Measurements from ENCODE around the gene MRGPRG. TPM values are rescaled to one million over a fixed set of nuclear protein-coding genes. Genes with fewer than 3 reads are reported as not detected.

The MRGPRG gene
- polyA plus RNA-seq, 3 donors from 2014 or later: not detected

DNA sequence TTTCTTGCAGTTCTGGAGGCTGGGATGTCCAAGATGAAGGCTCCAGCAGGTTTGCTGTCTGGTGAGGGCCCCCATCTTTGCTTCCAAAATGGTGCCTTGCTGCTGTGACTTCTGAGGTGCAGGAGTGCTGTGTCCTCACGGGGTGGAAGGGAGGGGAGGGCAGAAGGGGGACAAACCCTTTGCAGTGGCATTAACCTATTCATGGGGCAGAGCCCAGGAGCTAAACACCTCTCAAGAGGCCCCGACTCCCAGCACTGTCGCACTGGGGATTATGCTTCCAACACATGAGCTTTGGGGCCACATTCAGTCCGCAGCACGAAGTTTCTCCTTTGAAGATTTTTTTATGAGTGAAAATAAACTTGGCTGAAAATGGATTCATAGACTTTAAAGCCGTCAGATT lies 28.0 kb downstream of the MRGPRG start:
- Mint-ChIP-seq H3K4me3 (no peak overlapping the region), H3K36me3 (no peaks in the 10 kb centered on the region), H3K27me3 (ENCODE audit: low read depth in 3 of 3) (peaks cover 5 to 7% (median 7%) of the 10 kb centered on the region in 3 donors), H3K27ac (no peak overlapping the region), H3K9me3 (no peaks in the 10 kb centered on the region), H3K4me1 (no peaks in the 10 kb centered on the region)
- no peak for DNase-seq

DNA sequence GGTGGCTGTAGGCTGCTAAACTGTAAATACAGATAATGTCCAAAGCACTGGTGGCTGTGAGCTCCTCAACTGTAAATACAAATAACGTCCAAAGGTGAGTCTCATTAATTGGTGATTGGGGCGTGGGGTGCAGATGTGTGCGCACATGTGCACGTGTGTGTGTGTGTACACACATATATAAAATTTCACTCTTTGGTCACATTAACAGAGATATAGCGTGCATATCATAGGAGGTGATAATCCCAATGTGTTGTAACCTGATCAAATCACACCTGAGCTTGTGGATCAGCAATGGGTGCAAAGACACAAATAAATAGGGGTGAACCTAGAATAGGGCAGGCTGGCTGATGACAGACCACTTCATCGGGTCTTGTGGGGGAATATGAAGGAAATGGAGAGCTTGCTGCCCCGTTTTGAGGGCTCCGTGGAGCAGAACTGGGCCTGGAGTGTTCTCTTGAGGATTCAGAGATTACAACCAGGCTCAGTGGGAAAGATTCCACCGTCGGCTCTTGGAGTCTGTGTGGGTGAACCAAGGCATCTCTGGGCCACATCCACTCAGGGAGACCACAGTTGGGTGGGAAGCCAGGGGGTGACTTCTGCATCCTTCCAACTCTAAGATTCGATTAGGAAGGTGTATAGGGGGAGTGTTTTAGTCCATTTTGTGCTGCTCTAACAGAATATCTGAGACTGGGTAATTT lies 28.6 kb downstream of the MRGPRG start:
- no peak overlapping the region for H3K27ac Mint-ChIP-seq

DNA sequence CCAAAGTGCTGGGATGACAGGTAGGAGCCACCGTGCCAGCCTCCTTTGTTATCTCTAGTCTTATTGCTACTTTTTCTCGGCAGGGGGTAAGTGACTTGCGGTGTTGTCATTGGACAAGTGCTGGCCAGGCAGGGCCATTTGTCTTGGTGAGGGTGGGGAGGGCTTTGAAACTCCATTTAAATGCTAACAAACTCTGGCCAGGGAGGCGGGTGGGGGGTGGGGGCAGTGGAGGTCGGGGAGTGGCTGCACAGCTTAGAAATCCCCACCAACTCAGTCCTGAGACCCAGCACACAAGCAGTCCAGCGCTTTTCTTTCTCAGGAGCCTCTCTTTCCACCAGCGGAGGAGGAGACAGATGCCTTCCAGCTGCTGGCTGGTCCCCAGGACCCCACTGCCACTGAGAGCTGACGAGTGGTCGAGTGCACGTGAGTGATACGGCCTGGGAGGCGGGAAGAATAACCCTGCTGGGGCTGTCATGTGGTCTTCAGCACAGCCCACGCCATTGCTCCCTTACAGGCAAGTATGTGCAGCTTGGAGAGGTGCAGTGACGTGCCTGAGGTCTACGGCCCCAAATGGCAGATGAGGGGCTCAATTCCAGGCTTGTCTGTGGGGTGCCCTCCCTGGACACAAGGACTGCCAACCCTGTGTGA lies 29.3 kb downstream of the MRGPRG start:
- DNase-seq: no peak
- Mint-ChIP-seq H3K27me3 (ENCODE audit: low read depth in 3 of 3) (peaks cover 5 to 8% (median 7%) of the 10 kb centered on the region in 3 donors), H3K27ac (peak overlapping the region in 1 of 6 donors; percentile 40), H3K9me3 (no peaks in the 10 kb centered on the region), H3K36me3 (no peaks in the 10 kb centered on the region), H3K4me3 (no peak overlapping the region), H3K4me1 (no peaks in the 10 kb centered on the region)

More for the DNA sequence above, 28.6 kb downstream of the MRGPRG start:
- Mint-ChIP-seq H3K4me3 (no peak overlapping the region), H3K9me3 (no peaks in the 10 kb centered on the region), H3K27me3 (ENCODE audit: low read depth in 3 of 3) (peaks cover 5 to 7% (median 7%) of the 10 kb centered on the region in 3 donors), H3K4me1 (no peaks in the 10 kb centered on the region), H3K36me3 (no peaks in the 10 kb centered on the region)
- DNase-seq: no peak

DNA sequence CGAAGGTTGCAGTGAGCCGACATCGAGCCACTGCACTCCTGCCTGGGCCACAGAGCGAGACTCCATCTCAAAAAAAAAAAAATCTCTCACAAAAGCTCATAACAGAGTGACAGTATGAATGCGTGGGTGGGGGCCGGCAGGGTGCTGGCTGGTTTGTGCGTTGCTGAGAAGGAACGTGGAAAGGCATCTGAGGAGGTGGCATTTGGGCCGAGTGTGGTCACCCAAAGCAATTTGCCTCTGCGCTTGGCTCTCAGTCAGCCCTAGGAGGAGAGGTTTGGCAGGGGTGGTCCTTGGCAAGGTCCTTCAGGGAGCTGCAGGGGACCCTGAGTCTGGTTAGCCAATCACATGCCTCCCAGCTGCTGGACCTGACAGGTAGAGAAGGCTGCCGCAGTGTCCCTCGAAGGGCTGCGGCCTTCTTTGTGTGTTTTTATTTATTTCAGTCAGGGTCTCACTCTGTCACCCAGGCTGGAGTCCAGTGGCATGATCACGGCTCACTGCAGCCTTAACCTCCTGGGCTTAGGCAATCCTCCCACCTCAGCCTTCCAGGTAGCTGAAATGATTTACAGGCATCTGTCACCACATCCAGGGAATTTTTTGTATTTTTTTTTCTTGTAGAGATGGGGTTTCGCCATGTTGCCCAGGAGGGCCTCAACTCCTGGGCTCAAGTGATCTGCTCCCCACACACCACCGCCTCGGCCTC lies 30.0 kb downstream of the MRGPRG start:
- no peak for DNase-seq
- H3K4me3 Mint-ChIP-seq: no peak overlapping the region
- no peak overlapping the region for H3K27ac Mint-ChIP-seq

GRCh38 chr11:3186166-3186953 lies 32.3 kb downstream of the MRGPRG start:
- H3K27ac Mint-ChIP-seq: no peak overlapping the region
- no peaks in the 10 kb centered on the region for H3K36me3 Mint-ChIP-seq
- no peak overlapping the region for H3K4me3 Mint-ChIP-seq
- H3K4me1 Mint-ChIP-seq: no peaks in the 10 kb centered on the region
- peaks cover 4 to 9% (median 6%) of the 10 kb centered on the region in 3 donors for H3K27me3 Mint-ChIP-seq (ENCODE audit: low read depth in 3 of 3)
- DNase-seq: no peak
- H3K9me3 Mint-ChIP-seq: no peaks in the 10 kb centered on the region

More for the DNA sequence above, 30.0 kb downstream of the MRGPRG start:
- no peaks in the 10 kb centered on the region for H3K4me1 Mint-ChIP-seq
- H3K27me3 Mint-ChIP-seq (ENCODE audit: low read depth in 3 of 3): peaks cover 5 to 8% (median 7%) of the 10 kb centered on the region in 3 donors
- no peaks in the 10 kb centered on the region for H3K9me3 Mint-ChIP-seq
- no peaks in the 10 kb centered on the region for H3K36me3 Mint-ChIP-seq

- no peaks in the 10 kb centered on the region for H3K36me3 Mint-ChIP-seq
- H3K27ac Mint-ChIP-seq: no peak overlapping the region
- peaks cover 3 to 9% (median 5%) of the 10 kb centered on the region in 3 donors for H3K27me3 Mint-ChIP-seq (ENCODE audit: low read depth in 3 of 3)
- no peak overlapping the region for H3K4me3 Mint-ChIP-seq
- DNase-seq: no peak
- no peaks in the 10 kb centered on the region for H3K9me3 Mint-ChIP-seq
- no peaks in the 10 kb centered on the region for H3K4me1 Mint-ChIP-seq
These were observed 33.8 kb downstream of the MRGPRG start for GRCh38 chr11:3184732-3185347.

DNA sequence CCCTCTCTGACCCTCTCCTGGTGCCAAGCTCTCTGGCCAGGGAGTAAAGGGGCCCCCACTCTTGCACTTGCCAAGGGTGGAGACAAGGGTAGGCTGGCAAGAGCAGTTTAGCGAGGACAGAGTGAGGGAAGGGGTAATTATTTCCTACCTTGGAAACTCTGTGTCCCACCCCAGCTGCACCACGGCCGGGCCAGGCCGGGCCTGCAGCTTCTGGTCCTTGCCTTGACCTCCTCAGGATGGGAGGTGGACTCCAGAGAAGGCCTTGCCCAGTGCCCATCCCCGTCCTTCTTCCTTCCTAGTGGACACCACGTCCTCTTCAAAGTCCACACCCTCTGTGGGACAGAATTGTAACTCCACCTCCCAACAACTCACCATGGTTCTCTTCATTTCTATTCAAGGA lies 35.1 kb downstream of the MRGPRG start:
- no peaks in the 10 kb centered on the region for H3K36me3 Mint-ChIP-seq
- H3K27ac Mint-ChIP-seq: peak overlapping the region in 1 of 6 donors; percentile 70
- no peak for DNase-seq
- no peak overlapping the region for H3K4me3 Mint-ChIP-seq
- no peaks in the 10 kb centered on the region for H3K9me3 Mint-ChIP-seq
- peaks cover 2 to 9% (median 5%) of the 10 kb centered on the region in 3 donors for H3K27me3 Mint-ChIP-seq (ENCODE audit: low read depth in 3 of 3)
- no peaks in the 10 kb centered on the region for H3K4me1 Mint-ChIP-seq

DNA sequence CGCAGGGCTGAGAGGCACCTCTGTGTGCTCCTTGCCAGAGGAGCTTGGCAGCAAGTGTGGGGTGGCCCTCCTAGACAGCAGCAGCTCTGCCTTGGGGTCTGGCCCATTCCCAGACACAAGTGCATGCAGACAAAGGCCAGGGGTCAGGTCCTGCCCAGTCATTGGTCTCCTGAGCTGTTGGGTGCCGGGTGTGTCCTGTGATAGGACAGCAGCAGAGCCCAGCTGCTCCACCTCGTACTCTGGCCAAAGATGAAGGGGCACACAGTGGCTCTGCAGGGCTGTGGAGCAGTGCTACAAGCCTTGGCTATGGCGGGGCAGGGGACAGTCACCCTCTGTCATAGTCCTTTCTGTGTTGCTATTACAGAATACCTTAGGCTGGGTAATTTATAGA lies 36.2 kb downstream of the MRGPRG start:
- peaks cover 0 to 9% (median 5%) of the 10 kb centered on the region in 3 donors for H3K27me3 Mint-ChIP-seq (ENCODE audit: low read depth in 3 of 3)
- no peaks in the 10 kb centered on the region for H3K4me1 Mint-ChIP-seq
- H3K36me3 Mint-ChIP-seq: no peaks in the 10 kb centered on the region
- DNase-seq: no peak
- H3K9me3 Mint-ChIP-seq: no peaks in the 10 kb centered on the region
- H3K27ac Mint-ChIP-seq: no peak overlapping the region
- no peak overlapping the region for H3K4me3 Mint-ChIP-seq

GRCh38 chr11:3181725-3182461 lies 36.7 kb downstream of the MRGPRG start:
- Mint-ChIP-seq H3K4me3 (no peak overlapping the region), H3K9me3 (peaks cover 0 to 5% (median under 1%) of the 10 kb centered on the region in 6 donors), H3K27ac (no peak overlapping the region), H3K36me3 (peaks cover 0 to under 1% (median 0%) of the 10 kb centered on the region in 3 donors), H3K4me1 (no peaks in the 10 kb centered on the region), H3K27me3 (ENCODE audit: low read depth in 3 of 3) (peaks cover 0 to 9% (median 5%) of the 10 kb centered on the region in 3 donors)
- no peak for DNase-seq

GRCh38 chr11:3180869-3181268 lies 37.7 kb downstream of the MRGPRG start:
- peaks cover 0 to 7% (median 5%) of the 10 kb centered on the region in 3 donors for H3K27me3 Mint-ChIP-seq (ENCODE audit: low read depth in 3 of 3)
- H3K4me1 Mint-ChIP-seq: no peaks in the 10 kb centered on the region
- peak overlapping the region in 1 of 6 donors; percentile 6 for H3K27ac Mint-ChIP-seq
- peaks cover 0 to 5% (median 0%) of the 10 kb centered on the region in 3 donors for H3K36me3 Mint-ChIP-seq
- H3K4me3 Mint-ChIP-seq: no peak overlapping the region
- peaks cover 2 to 12% (median 7%) of the 10 kb centered on the region in 6 donors for H3K9me3 Mint-ChIP-seq
- DNase-seq: no peak

GRCh38 chr11:3178349-3178748 lies 40.3 kb downstream of the MRGPRG start:
- peaks cover 0 to 8% (median 0%) of the 10 kb centered on the region in 3 donors for H3K36me3 Mint-ChIP-seq
- DNase-seq: no peak
- peaks cover 0 to 9% (median 4%) of the 10 kb centered on the region in 3 donors for H3K27me3 Mint-ChIP-seq (ENCODE audit: low read depth in 3 of 3)
- peak overlapping the region in 1 of 6 donors; percentile 5 for H3K27ac Mint-ChIP-seq
- H3K9me3 Mint-ChIP-seq: peaks cover 3 to 18% (median 12%) of the 10 kb centered on the region in 6 donors
- H3K4me3 Mint-ChIP-seq: no peak overlapping the region
- no peaks in the 10 kb centered on the region for H3K4me1 Mint-ChIP-seq

DNA sequence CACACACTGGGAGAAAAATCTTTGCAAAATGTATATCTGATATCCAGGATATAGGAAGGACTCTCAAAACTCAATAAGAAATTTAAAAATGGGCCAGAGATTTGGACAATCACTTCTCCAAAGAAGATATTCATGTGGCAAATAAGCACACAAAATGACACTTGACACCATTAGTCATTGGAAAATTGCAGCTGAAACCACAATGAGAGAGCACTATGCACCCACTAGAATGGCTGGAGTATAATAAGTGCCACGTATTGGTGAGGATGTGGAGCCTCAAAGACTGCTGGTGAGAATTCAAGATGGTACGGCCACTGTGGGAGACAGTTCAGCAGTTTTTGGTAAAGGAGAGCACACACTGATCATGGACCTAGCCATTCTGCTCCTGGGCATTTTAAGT lies 40.7 kb downstream of the MRGPRG start:
- Mint-ChIP-seq H3K36me3 (peaks cover 0 to 8% (median 0%) of the 10 kb centered on the region in 3 donors), H3K27ac (no peak overlapping the region)
- no peak for DNase-seq

More for the DNA sequence above, 40.7 kb downstream of the MRGPRG start:
- peaks cover 3 to 18% (median 12%) of the 10 kb centered on the region in 6 donors for H3K9me3 Mint-ChIP-seq
- no peaks in the 10 kb centered on the region for H3K4me1 Mint-ChIP-seq
- H3K27me3 Mint-ChIP-seq (ENCODE audit: low read depth in 3 of 3): peaks cover 0 to 6% (median 1%) of the 10 kb centered on the region in 3 donors
- H3K4me3 Mint-ChIP-seq: no peak overlapping the region
